GM21367 (cell line): ENCODE results near the gene SCFD1.
"Not testable (repeated sequence)": the region's sequence is repeated elsewhere in the genome, so short reads cannot be mapped to it uniquely, and the experiment has no call there.

Experiments
- ATAC-seq: cut with Tn5 transposase; IDR thresholded peaks from one replicate; pipeline ENCODE4 v1.9.1; 2021; ENCODE audit not compliant: unreplicated experiment

The SCFD1 gene

DNA sequence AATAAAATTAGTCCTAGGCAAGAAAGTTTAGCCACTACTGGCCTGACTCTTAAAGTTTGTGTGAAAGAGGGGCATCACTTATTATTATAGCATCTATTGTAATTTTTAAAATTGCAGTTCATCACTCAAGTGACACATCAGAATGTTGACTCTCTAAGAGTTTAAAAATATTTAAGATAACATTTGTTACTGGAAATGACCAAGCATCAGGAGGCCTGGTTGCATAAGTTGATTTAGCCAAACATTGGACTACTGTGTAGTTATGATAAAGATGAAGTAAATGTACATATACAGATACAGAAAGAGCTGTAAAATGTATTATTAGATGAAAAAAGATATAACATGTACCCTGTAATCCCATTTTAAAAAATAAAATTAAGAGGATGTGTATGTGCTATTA lies 47.5 kb downstream of the SCFD1 start:
- ATAC-seq = no peak

DNA sequence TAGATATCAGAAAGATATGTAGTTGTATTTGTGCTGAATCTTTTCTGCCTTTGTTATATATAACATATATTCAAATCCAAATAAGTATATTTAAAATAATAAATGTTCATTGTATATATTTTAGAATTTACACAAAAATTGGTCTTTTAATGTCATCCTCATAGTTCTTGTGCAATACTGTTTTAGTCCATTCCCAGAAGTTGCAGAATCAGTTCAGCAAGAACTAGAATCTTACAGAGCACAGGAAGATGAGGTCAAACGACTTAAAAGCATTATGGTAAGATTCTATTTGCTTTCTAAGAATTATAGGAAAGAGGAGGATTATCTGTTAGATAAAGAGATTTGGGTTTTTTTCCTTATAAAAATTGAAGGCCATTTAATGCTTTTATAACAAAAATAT lies 51.0 kb downstream of the SCFD1 start:
- no peak for ATAC-seq

DNA sequence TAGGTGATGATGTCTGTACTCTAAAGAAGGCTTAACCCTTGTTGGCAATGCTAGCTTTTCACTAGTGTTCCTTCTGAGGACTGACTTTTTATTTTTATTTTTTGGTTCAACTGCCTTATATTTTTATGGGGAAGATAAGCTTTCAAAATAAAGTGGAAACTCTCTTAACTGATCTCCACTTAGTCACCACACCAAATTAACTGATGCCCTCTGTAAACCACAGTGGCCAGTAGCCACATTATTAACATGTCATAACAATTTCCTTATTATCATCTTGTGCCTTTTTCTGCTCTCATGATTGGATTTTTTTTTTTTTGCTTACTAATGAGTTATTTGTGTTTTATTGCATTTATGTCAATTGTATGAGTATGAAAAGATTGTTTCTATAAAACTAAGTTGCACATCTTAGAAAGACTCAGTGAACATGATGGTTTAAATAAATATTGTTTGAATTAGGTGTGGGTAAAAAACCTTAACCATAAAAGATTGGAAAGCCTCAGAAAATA lies 56.9 kb downstream of the SCFD1 start:
- no peak for ATAC-seq

DNA sequence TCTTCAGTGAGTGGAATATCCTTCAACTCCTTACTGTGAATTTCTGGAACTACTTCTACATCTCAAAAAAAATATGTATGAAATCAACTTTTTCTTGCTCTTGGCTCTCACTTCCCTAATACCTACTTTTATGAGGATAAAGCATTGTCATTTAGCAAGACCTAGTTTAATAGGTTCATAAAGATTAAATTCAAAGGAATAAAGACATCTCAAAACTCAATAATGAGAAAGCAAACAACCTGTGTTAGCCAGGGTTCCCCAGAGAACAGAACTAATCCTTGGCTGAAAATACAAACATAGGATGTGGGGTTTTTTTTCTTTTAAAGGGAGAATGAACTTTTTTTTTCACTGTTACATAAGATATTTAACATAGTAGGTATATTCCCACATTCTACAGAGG lies 57.9 kb downstream of the SCFD1 start:
- ATAC-seq = no peak

DNA sequence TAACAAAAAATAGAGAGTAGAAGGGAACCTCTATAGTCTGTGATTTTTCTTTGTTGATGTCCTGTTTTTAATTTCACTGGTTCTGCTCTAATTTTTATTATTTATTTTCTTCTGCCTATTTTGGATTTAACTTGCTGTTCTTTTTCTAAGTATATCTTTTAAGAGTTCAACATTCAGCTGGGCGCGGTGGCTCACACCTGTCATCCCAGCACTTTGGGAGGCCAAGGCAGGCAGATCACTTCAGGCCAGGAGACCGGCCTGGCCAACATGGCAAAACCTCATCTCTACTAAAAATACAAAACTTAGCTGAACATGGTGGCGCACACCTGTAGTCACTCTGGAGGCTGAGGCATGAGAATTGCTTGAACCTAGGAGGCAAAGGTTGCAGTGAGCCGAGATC lies 58.7 kb downstream of the SCFD1 start:
- not testable (repeated sequence) for ATAC-seq

DNA sequence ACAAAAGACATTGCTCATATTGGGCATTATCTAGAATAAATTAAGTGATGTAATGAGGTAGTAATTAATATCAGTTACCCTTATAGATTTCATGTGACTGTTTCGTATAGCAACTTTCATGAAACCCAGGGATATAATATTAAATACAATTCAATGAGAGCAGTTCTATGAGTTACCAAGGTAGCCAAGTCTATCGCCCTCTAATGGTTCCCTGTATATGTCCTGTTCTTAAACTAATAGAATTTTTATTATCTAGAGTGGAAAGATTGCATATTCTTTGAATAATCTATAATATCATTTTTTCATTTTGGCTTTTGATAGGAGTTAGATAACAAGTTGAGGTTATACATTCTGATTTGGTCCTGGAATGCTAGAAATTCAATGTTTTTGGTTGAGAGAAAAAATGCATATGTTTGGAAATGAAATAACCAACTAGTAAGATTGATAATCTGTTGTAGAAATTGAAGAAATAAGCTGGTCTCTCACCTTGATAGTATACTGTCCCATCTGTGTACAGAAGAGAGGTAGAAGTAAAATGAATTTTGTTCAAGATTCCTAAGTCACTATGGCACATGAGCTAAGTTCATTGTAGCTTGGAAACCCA lies 59.7 kb downstream of the SCFD1 start:
- no peak for ATAC-seq

DNA sequence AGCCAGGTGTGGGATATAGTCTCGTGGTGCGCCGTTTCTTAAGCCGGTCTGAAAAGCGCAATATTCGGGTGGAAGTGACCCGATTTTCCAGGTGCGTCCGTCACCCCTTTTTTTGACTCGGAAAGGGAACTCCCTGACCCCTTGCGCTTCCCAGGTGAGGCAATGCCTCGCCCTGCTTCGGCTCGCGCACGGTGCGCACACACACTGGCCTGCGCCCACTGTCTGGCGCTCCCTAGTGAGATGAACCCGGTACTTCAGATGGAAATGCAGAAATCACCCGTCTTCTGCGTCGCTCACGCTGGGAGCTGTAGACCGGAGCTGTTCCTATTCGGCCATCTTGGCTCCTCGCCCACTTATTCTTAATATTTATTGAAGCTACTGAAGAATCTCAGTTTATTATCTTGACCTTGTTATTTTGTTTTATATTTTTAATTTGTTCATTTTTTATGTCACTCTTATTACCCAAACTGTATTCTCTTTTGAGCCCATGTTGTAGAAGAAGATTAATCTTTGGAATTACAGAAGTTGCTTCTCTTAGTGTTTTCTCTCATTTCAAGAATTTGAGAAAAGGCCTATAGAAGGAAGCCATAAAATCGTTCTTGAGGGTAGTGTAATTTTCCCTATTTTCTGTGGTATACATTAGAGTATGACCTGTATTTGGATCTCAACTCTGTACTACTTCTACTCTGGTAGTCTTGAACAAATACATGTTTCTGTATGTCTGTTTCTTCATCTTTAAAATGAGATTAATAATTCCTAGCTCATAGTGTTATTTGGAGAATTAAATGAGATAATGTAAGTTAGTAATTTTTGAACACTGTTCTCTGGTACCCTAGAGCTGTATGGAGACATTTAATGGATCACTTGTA lies 68.6 kb downstream of the SCFD1 start:
- not testable (repeated sequence) for ATAC-seq

DNA sequence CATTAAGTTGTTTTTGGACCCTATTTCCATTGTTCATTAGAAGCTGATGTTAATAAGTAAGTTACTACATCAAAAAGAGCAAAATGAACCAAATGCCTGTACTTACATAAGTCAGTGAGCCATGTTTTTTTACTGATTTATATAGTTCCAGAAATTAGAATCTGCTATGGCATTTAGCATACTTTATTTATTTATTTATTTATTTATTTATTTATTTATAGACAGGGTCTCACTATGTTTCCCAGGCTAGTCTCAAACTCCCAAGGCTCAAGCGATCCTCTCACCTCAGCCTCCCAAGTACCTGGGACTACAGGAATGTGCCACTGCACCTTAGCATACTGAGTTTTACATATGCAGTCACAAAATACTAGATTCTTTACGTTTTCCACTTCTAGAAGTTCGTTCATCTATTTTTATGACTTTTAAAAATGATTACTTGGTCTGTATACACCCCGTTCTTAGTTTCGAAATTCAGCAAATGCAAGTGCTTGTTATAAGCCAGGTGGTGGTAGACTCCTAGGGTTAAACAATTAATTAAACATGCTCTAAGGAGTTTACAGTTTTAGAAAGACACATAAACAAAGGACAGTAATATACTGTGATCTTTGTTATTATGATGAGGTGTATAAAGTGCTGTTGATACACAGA lies 69.8 kb downstream of the SCFD1 start:
- no peak for ATAC-seq

DNA sequence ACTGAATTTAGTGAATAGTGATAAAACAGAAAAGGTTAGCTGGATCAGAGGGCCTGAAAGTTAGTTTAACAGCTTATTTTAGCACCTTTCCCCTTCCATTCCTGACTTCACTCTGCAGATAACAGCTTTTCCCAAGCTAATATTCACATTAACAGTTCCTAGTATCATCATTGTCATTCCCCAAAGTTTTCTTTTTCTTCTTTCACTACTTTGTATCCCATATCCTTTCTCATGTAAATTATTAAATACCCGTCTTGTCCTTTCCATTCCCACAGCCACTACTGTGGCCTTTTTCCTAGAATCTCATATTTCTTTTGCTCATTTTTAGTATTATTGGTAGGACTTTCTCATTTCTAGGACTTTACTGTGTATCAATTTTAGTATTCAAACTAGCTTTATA lies 70.5 kb downstream of the SCFD1 start:
- no peak for ATAC-seq

DNA sequence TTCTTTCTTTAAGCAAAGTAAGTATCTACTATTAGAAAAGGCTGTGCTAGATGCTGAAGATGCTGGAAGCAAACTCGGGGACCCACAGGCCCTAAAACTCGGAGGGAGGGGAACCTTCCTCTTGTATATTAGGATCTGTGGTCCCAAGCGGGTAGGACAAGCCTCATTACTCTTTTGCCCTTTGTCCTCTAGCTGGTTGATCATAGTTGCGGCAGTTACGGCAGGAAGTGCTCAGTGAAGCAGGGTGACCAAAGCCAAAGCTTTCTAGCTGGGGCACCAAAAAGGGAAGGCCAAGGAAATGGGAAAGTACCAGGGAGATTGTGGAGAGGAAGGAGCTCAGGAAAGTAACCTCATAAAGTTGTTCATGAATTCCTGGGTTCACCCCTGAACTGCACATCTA lies 76.3 kb downstream of the SCFD1 start:
- no peak for ATAC-seq

DNA sequence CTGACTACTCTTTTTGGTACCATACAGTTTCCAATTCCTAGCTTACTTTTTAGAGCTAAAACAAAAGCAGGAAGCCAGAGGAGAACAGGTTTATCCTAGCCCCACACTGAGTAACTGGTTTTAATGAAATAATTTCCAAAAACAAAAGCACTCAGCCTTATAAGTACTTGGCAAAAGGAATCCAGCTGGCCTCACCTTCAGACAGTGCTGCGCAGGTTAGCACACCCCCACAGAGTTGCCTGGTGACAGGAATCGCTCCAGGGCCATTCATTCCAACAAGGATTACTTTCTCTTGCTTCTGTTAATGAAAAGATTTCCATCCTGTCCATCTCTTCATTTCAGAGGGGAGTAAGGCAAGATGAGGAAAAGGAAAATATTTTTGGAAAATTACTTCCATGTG lies 84.6 kb downstream of the SCFD1 start:
- ATAC-seq = no peak

DNA sequence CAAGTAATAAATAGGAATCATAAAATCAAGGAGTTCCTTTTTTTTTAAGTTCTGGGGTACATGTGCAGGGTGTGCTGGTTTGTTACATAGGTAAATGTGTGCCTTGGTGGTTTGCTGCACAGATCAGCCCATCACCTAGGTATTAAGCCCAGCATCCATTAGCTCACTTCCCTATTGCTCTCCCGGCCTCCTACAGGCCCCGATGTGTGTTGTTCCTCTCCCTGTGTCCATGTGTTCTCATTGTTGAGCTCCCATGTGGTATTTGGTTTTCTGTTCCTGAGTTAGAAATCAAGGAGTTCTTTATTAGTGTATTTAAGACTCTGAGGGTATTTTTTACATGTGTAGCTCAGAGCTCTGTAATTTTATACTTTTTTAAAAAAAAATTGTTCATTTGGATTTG lies 86.0 kb downstream of the SCFD1 start:
- no peak for ATAC-seq

DNA sequence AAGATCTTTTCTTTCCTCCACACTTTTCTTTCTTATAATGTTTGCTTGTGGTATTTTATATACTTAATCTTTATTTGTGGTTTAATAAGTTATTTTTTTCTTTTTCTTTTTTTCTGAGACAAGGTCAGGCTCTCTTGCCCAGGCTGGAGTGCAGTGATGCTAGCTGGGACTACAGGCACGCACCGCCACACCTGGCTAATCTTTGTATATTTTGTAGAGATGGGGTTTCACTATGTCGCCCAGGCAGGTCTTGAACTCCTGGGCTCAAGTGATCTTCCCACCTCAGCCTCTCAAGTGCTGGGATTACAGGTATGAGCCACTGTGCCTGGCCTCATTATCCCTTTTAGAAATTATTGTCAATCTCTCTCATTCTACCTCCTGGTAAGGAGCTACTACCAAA lies 87.1 kb downstream of the SCFD1 start:
- ATAC-seq = no peak

DNA sequence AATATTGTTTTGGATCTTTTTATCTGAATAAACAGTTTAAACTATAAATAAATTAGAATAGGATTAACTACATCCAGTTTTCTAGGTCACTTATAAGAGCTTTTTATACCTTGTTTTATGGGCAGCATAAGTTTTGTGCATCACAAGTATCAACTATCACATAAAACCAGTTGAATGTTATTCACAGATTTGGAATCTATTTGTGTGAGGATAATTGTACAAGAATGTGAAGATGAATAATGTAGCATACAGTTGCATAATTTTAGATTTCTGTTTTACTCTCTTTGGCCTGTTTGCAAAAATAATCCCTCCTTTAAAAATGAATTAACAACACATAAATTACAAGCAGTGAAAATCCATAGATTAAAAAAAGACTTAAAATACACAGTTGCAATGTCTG lies 88.8 kb downstream of the SCFD1 start:
- no peak for ATAC-seq

DNA sequence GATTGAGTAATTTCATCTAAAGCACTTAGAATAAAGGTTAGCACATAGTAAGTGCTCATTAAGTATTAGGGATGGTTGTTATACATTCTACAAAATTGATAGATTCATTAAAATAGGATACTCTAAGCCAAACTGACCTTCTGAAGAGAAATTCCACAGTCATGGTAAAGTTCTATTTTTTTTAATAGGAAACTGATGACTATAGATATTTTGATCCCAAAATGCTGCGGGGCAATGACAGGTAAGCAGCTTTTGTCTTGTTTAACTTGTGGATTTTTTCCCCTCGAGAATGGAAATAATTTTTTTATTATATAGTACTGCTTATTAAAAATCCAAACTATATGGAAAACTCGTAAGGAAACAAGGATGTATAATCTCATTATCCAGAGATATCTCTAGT lies 97.0 kb downstream of the SCFD1 start:
- no peak for ATAC-seq

DNA sequence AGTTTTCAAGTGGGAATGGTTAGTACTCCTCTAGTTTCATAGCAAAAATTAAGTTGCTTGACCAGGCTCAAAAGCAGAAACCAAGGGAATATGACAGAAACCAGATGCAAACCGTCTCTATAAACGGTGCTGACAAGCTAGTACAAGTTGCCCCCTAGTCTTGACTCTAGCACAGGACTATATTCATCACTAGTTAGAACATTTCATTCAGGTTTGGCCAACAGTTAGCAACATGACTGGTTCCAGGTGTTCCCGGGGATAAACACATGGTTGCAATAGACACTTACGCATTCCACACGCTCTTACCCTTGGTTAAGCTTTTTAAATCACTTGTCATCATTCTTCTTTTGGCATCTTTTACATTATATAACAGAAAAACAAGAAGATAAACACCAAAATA lies 103.6 kb downstream of the SCFD1 start:
- no peak for ATAC-seq

DNA sequence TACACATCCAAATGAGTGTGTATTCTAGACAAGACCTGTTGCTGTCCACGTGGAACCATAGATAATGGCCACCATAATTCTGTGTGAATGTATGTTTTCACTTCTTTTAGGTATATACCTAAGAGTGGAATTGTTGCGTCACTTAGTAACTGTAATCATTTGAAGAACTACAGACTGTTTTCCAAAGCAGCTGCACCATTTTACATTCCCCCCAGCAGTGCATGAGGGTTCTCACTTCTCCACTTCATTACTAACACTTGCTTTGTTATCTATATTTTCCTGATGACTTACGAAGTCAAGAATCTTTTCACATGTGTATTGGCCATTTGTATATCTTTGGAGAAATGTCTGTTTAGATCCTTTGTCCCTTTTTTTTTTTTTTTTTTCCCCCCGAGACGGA lies 106.4 kb downstream of the SCFD1 start:
- no peak for ATAC-seq

DNA sequence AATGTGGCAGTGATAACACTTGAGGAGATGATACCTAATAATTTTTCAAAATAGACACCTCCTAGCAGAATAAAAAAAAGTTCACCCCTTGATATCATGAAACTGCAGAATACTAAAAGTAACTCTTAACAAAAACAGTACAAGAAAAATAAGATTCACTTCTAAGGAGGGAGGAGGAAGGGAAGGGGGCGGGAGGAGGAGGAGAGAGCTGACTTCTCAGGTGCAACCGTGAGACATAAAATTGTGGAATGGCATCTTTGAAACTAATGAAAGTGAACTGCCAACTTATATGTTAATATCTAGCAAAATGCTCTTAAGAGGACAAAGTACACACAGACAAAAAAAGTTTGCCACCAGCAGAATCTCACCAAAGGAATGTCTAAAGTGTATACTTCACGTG lies 115.8 kb downstream of the SCFD1 start:
- ATAC-seq = no peak

DNA sequence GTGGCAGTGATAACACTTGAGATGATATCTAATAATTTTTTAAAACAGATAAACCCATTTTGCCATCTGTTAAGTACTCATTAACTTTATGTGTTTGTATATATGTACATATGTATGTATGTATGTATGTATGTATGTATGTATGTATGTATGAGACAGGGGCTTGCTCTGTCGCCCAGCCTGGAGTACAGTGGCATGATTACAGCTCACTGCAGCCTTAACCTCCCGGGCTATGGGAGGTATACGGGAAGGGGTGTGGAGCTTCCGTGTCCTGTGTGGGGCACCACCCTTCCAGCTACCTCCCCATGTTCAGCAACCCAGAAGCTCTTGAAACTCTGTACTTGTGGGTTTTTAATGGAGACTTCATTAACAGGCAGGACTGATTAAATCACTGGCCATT lies 116.9 kb downstream of the SCFD1 start:
- no peak for ATAC-seq

DNA sequence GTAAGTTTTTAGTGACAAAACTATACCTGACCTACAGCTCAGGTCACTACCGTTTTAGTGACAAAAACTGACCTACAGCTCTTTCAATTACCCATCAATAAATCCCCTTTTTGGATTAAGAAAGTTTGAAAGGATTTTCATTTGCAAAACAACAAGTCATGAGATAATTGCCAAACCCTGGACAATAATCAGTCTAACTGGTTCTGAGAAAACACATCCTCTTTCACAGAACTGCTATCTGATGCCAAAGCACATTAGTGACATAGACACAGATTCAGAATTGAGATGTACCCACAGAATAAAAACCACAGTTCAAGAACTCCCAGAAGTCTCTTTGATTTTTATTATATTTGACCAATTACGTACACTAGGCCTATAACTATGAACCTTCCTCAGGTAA lies 126.2 kb downstream of the SCFD1 start:
- ATAC-seq = no peak

DNA sequence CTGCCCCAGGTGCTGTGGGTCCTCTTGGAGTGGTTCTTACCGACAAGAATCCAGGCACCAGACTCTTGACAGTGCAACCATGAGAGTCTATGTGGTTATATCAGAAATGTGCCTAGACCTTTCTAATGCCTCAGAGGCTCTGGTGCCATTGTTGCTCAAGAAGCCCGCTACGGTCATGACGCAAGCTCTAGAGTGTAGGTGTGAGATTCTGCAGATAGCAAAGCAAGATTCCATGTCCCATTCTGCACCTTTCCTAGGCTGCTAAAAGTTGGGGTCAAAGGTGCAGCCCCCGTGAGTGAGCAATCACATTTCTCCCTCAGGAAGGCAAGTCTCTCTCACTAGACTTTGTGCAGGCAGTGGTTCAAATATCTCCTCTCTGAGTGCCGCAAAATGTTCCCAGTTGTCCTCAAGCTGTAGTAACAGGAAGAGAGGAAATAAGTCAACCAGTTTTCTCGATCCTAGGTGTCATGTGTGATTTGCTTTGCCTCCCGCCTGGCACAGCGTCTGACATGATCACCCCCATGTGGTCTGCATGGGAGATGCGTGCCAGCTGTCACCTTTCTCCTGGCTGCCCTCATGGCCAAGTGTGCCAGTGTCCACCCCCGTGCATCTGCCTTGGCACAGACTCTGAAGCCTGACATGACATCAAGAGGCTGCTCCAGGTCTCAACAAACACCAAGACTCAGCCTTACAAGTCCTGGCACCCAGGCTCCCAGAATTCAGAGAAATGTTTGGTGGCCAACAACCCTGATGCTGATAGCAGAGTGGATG lies 129.7 kb downstream of the SCFD1 start:
- no peak for ATAC-seq
